Heart left ventricle (tissue), 13 donors: ENCODE measurements around the gene STXBP6.

Experiments
- CTCF ChIP-seq, 12 donors: fragments of 200-600 bp; sonication (generic) in 4 of 12; IDR thresholded peaks; one replicate each; pipeline versions ENCODE4 v1.5.0 to v1.8.0; 2018 to 2022; ENCODE audit warnings: antibody characterized with exemption in 12 of 12, mild to moderate bottlenecking in 5 of 12
- POLR2A ChIP-seq, 2 donors: fragments of 450-650 bp; IDR thresholded peaks; one replicate each; pipeline ENCODE4 v1.6.1; 2017; ENCODE audit warnings: antibody characterized with exemption in 2 of 2, mild to moderate bottlenecking in 2 of 2, moderate library complexity in 2 of 2
- donor health status: ischemic (EF 13 %, LVEDD 7.1; RV severe dilation, severe dysfunction).
- donor health status: DM: no; HTN: yes; CAD: no.
- donor health status: DM: no; HTN: no; CAD: no.
- donor health status: ischemic (EF 25% LVEDD 6.9; RV normal size, moderate dysfunction).
- donor health status: ischemic (EF 25% LVEDD 5.7; RV mildly dilated, moderate dysfunction).
- donor health status: ischemic (EF 35%, LVEDD 5.7; RV mildly dilated, moderate dysfunction).
- donor health status: nonischemic (EF 11% LVEDD 7.7; RV severe dilation, severe dysfunction).
- donor health status: DM: yes; HTN: yes; CAD: no.
- donor health status: PGD.
- donor health status: ischemic (EF 29% LVEDD 5.4; RV normal size, mild dysfunction).
- donor health status: nonischemic (EF 23%, LVEDD 6.1; RV moderate dilation, normal function).

DNA sequence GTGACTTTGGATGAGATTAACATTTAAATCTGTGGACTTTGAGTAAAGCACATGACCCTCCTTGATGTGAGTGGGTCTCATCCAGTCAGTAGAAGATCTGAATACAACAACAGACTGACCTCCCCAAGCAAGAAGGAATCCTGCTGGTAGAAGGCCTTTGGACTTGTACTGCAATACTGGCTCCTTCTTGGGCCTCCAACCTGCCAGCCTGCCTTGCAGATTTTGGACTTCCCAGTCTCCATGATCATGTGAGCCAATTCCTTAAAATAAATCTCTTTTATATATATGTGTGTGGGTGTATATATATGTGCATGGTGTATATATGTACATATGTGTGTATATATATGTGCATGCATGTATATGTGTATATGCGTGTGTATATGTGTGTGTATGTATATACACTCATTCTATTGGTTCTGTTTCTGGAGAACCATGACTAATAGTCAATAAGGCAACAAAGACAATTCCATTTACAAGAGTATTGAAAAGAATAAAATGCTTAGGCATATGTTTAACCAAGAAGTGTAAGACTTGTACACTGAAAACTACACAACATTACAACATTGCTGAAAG, 183.8 kb downstream of the STXBP6 start:
- TF ChIP-seq CTCF (IDR thresholded peaks at IDR 0.05), result no peak
- TF ChIP-seq POLR2A (IDR thresholded peaks at IDR 0.05), result no peak
